SK-N-SH (cell line): ENCODE measurements around the gene MUC5B. TPM values are rescaled to one million over a fixed set of nuclear protein-coding genes. Genes with fewer than 3 reads are reported as not detected.

Experiments
- CTCF ChIA-PET: fragments of 300-600, 350-600 bp; formaldehyde crosslinking; extraction: SDS; loops from one replicate; lab custom pipeline; 2021; lab: Yijun Ruan, JAX
- POLR2A ChIA-PET: fragments of 350-600 bp; sonication (Branson Sonifier 250); formaldehyde crosslinking; extraction: SDS; loops from one replicate; lab custom pipeline; 2020; ENCODE audit warnings: antibody characterized with exemption, inconsistent platforms; lab: Yijun Ruan, JAX
- DNase-seq: peaks from one replicate; pipeline ENCODE4 v3.0.0; 2012
- H2AFZ ChIP-seq: fragments of 200-600 bp; sonication (generic); 2 replicates; pipeline ENCODE4 v1.8.1; 2016; ENCODE audit warnings: antibody characterized with exemption, mild to moderate bottlenecking, low read depth
- H3F3A ChIP-seq: fragments of 200-600 bp; sonication (generic); replicated peaks from 2 replicates; pipeline ENCODE3; 2016; ENCODE audit warnings: antibody characterized with exemption, mild to moderate bottlenecking; ENCODE audit not compliant: insufficient read depth
- H3K27ac ChIP-seq, 2 experiments: fragments of 200-500 bp in 1 of 2; fragments of 200-600 bp in 1 of 2; sonication (Bioruptor generic) in 1 of 2; sonication (generic), shearing (Covaris generic) in 1 of 2; 2 replicates each; pipeline versions ENCODE4 v1.5.1 to v1.6.1; 2014 to 2016; ENCODE audit warnings: low read depth in 2 of 2, inconsistent platforms in 1 of 2, low read length in 1 of 2, mild to moderate bottlenecking in 1 of 2, mixed read lengths in 1 of 2
- H3K27me3 ChIP-seq: fragments of 200-600 bp; sonication (generic), shearing (Covaris generic); 2 replicates; pipeline ENCODE4 v1.6.1; 2016; ENCODE audit warnings: mixed run types; ENCODE audit not compliant: insufficient read depth
- H3K36me3 ChIP-seq, 2 experiments: fragments of 200-500 bp in 1 of 2; fragments of 200-600 bp in 1 of 2; sonication (Bioruptor generic) in 1 of 2; sonication (generic) in 1 of 2; replicated peaks in 1 of 2; 2 replicates each; pipeline versions ENCODE3 to v1.5.1; 2014 to 2016; ENCODE audit warnings: low read length in 1 of 2, mild to moderate bottlenecking in 1 of 2; ENCODE audit not compliant: insufficient read depth in 2 of 2, control insufficient read depth in 1 of 2
- H3K4me1 ChIP-seq, 2 experiments: fragments of 200-500 bp in 1 of 2; fragments of 200-600 bp in 1 of 2; sonication (Bioruptor generic) in 1 of 2; sonication (generic), shearing (Covaris generic) in 1 of 2; 2 replicates each; pipeline versions ENCODE4 v1.5.1 to v1.6.1; 2014 to 2016; ENCODE audit warnings: low read depth in 1 of 2, low read length in 1 of 2, mixed run types in 1 of 2; ENCODE audit not compliant: insufficient read depth in 2 of 2, control insufficient read depth in 1 of 2
- H3K4me2 ChIP-seq: fragments of 200-600 bp; sonication (generic), shearing (Covaris generic); 2 replicates; pipeline ENCODE4 v1.6.1; 2017; ENCODE audit warnings: mixed run types
- H3K4me3 ChIP-seq, 2 experiments: fragments of 200-500 bp in 1 of 2; fragments of 200-600 bp in 1 of 2; sonication (Bioruptor generic) in 1 of 2; sonication (generic), shearing (Covaris generic) in 1 of 2; 2 replicates each; pipeline versions ENCODE4 v1.5.1 to v1.8.1; 2014 to 2016; ENCODE audit warnings: low read depth in 2 of 2, inconsistent platforms in 1 of 2, low read length in 1 of 2, mild to moderate bottlenecking in 1 of 2, mixed read lengths in 1 of 2, moderate library complexity in 1 of 2
- H3K79me2 ChIP-seq: fragments of 200-600 bp; sonication (generic); 2 replicates; pipeline ENCODE4 v1.8.1; 2017; ENCODE audit warnings: mild to moderate bottlenecking; ENCODE audit not compliant: insufficient read depth
- H3K9ac ChIP-seq: fragments of 200-600 bp; sonication (generic); 2 replicates; pipeline ENCODE4 v1.6.1; 2017; ENCODE audit warnings: mixed run types
- H3K9me2 ChIP-seq: fragments of 200-600 bp; sonication (generic); 2 replicates; pipeline ENCODE4 v1.6.1; 2017; ENCODE audit warnings: mixed run types
- H3K9me3 ChIP-seq: fragments of 200-600 bp; sonication (generic); 2 replicates; pipeline ENCODE4 v1.6.1; 2017; ENCODE audit warnings: mixed run types, mild to moderate bottlenecking, moderate library complexity
- H4K20me1 ChIP-seq: fragments of 200-600 bp; sonication (generic); 2 replicates; pipeline ENCODE4 v1.6.1; 2017; ENCODE audit warnings: mild to moderate bottlenecking, mixed run types; ENCODE audit not compliant: insufficient read depth
- CHD2 ChIP-seq: fragments of 150-350 bp; IDR thresholded peaks from 2 replicates; pipeline ENCODE4 v1.6.1; 2018; ENCODE audit warnings: low read length; ENCODE audit not compliant: partially characterized antibody
- ELF1 ChIP-seq: IDR thresholded peaks from 2 replicates; pipeline ENCODE4 v1.4.0; 2012
- FOXJ3 ChIP-seq: sonication (generic); formaldehyde crosslinking; IDR thresholded peaks from 2 replicates; pipeline ENCODE4 v1.5.1; 2020; ENCODE audit warnings: mild to moderate bottlenecking, missing genetic modification reagents
- FOXM1 ChIP-seq: IDR thresholded peaks from 2 replicates; pipeline ENCODE4 v1.4.0; 2012; ENCODE audit warnings: low read depth, mild to moderate bottlenecking
- GABPA ChIP-seq: IDR thresholded peaks from 2 replicates; pipeline ENCODE4 v1.4.0; 2012; ENCODE audit warnings: low read depth, mild to moderate bottlenecking
- GATA2 ChIP-seq: sonication (generic); formaldehyde crosslinking; IDR thresholded peaks from 2 replicates; pipeline ENCODE4 v1.5.0; 2020; ENCODE audit warnings: mild to moderate bottlenecking, missing genetic modification reagents
- JUND ChIP-seq: IDR thresholded peaks from 2 replicates; pipeline ENCODE4 v1.4.0; 2012
- NRF1 ChIP-seq: IDR thresholded peaks from 2 replicates; pipeline ENCODE4 v1.6.1; 2012; ENCODE audit warnings: low read depth, mild to moderate bottlenecking, low read length
- POLR2AphosphoS5 ChIP-seq: IDR thresholded peaks from 2 replicates; pipeline ENCODE4 v1.6.1; 2012; ENCODE audit warnings: low read depth, low read length
- RAD21 ChIP-seq: IDR thresholded peaks from 2 replicates; pipeline ENCODE4 v1.6.1; 2012; ENCODE audit warnings: mild to moderate bottlenecking, low read length
- RFX5 ChIP-seq: IDR thresholded peaks from 2 replicates; pipeline ENCODE4 v1.6.1; 2012; ENCODE audit warnings: mild to moderate bottlenecking, improper control_type of control experiment, low read length
- SMC3 ChIP-seq: IDR thresholded peaks from 2 replicates; pipeline ENCODE4 v1.6.1; 2012; ENCODE audit warnings: low read depth, low read length, improper control_type of control experiment
- TAF1 ChIP-seq: IDR thresholded peaks from 2 replicates; pipeline ENCODE4 v1.6.1; 2012; ENCODE audit warnings: low read depth, mild to moderate bottlenecking, low read length, moderate library complexity, borderline replicate concordance
- TCF12 ChIP-seq: IDR thresholded peaks from 2 replicates; pipeline ENCODE4 v1.4.0; 2012
- TEAD4 ChIP-seq: IDR thresholded peaks from 2 replicates; pipeline ENCODE4 v1.4.0; 2012; ENCODE audit warnings: mild to moderate bottlenecking, borderline replicate concordance; ENCODE audit not compliant: insufficient read depth
- YY1 ChIP-seq: IDR thresholded peaks from 2 replicates; pipeline ENCODE4 v1.4.0; 2012; ENCODE audit warnings: low read depth, mild to moderate bottlenecking
- WGBS: methylation state at CpG from one replicate; pipeline ENCODE4 v1.1.6; 2017; ENCODE audit warnings: low lambda C conversion rate; 5-methylcytosine and 5-hydroxymethylcytosine counted together
- polyA plus RNA-seq, 3 experiments: library from polyadenylated mRNA; depleted of rRNA; stranded (reverse); fragments of >200 nt; gene quantifications; 2 replicates each; pipeline ENCODE4 v1.2.3, GENCODE V29; 2012
- TF ChIP-seq, protein P1 (sequence below): IDR thresholded peaks from 2 replicates; pipeline ENCODE4; 2012
- TF ChIP-seq, protein P2 (sequence below): IDR thresholded peaks from 2 replicates; pipeline ENCODE4 v1.4.0; 2012; ENCODE audit warnings: low read depth, borderline replicate concordance
- TF ChIP-seq, protein P3 (sequence below): fragments of 150-350 bp; IDR thresholded peaks from 2 replicates; pipeline ENCODE4 v1.6.1; 2016; ENCODE audit warnings: mild to moderate bottlenecking, low read depth, low read length
- TF ChIP-seq, protein P4 (sequence below): IDR thresholded peaks from 2 replicates; pipeline ENCODE4 v1.6.1; 2012; ENCODE audit warnings: mild to moderate bottlenecking, low read depth, low read length, moderate library complexity

The MUC5B gene
- polyA plus RNA-seq, 1 of the 3 experiments (the other 2 are of a cell fraction), result not detected

DNA sequence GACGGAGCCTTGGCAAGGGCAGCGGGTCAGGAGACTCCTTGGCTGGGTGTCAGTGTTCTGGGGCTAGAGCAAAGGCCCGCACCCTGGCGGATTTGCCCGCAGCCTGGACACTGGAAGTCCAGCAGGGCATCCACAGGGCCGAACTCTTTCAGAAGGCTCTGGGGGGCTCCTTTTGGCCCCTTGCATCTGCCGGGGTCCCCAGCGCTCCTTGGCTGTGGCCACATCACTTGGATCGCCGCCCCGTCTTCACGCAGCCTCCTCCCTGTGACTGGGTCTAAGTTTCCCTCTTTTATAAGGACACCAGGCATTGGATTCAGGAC, 45.1 kb upstream of the MUC5B start:
- H3K79me2 ChIP-seq, result no peaks in the 10 kb centered on the region
- H3K9ac ChIP-seq, result no peak overlapping the region
- no peak overlapping the region for H3K4me2 ChIP-seq
- H4K20me1 ChIP-seq, result no peaks in the 10 kb centered on the region
- ChIA-PET POLR2A (no interaction called here), CTCF (no interaction called here)
- H3K9me2 ChIP-seq, result no peaks in the 10 kb centered on the region
- no peak overlapping the region for H2AFZ ChIP-seq
- no peaks in the 10 kb centered on the region for H3K36me3 ChIP-seq
- DNase-seq, result no peak
- no peaks in the 10 kb centered on the region for H3K27me3 ChIP-seq
- no peaks in the 10 kb centered on the region for H3K4me1 ChIP-seq
- WGBS, result 79% methylated on average over 8 of the region's 12 CpGs
- TF ChIP-seq, protein P1, sequence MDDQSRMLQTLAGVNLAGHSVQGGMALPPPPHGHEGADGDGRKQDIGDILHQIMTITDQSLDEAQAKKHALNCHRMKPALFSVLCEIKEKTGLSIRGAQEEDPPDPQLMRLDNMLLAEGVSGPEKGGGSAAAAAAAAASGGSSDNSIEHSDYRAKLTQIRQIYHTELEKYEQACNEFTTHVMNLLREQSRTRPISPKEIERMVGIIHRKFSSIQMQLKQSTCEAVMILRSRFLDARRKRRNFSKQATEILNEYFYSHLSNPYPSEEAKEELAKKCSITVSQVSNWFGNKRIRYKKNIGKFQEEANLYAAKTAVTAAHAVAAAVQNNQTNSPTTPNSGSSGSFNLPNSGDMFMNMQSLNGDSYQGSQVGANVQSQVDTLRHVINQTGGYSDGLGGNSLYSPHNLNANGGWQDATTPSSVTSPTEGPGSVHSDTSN, result no peak
- TF ChIP-seq GABPA (no peak), POLR2AphosphoS5 (no peak), SMC3 (no peak), NRF1 (no peak), GATA2 (CRISPR knock-in tag) (no peak), RFX5 (no peak), ELF1 (no peak), JUND (no peak), TAF1 (no peak), TCF12 (no peak), RAD21 (no peak), CHD2 (no peak), FOXJ3 (CRISPR knock-in tag) (no peak)
- TF ChIP-seq, protein P2, sequence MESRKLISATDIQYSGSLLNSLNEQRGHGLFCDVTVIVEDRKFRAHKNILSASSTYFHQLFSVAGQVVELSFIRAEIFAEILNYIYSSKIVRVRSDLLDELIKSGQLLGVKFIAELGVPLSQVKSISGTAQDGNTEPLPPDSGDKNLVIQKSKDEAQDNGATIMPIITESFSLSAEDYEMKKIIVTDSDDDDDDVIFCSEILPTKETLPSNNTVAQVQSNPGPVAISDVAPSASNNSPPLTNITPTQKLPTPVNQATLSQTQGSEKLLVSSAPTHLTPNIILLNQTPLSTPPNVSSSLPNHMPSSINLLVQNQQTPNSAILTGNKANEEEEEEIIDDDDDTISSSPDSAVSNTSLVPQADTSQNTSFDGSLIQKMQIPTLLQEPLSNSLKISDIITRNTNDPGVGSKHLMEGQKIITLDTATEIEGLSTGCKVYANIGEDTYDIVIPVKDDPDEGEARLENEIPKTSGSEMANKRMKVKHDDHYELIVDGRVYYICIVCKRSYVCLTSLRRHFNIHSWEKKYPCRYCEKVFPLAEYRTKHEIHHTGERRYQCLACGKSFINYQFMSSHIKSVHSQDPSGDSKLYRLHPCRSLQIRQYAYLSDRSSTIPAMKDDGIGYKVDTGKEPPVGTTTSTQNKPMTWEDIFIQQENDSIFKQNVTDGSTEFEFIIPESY, result no peak
- TF ChIP-seq, protein P3, sequence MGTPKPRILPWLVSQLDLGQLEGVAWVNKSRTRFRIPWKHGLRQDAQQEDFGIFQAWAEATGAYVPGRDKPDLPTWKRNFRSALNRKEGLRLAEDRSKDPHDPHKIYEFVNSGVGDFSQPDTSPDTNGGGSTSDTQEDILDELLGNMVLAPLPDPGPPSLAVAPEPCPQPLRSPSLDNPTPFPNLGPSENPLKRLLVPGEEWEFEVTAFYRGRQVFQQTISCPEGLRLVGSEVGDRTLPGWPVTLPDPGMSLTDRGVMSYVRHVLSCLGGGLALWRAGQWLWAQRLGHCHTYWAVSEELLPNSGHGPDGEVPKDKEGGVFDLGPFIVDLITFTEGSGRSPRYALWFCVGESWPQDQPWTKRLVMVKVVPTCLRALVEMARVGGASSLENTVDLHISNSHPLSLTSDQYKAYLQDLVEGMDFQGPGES, result no peak
- no peaks in the 10 kb centered on the region for H3K9me3 ChIP-seq
- H3K4me3 ChIP-seq, result no peak overlapping the region
- H3F3A ChIP-seq, result peaks cover 4% of the 10 kb centered on the region
- no peak overlapping the region for H3K27ac ChIP-seq

DNA sequence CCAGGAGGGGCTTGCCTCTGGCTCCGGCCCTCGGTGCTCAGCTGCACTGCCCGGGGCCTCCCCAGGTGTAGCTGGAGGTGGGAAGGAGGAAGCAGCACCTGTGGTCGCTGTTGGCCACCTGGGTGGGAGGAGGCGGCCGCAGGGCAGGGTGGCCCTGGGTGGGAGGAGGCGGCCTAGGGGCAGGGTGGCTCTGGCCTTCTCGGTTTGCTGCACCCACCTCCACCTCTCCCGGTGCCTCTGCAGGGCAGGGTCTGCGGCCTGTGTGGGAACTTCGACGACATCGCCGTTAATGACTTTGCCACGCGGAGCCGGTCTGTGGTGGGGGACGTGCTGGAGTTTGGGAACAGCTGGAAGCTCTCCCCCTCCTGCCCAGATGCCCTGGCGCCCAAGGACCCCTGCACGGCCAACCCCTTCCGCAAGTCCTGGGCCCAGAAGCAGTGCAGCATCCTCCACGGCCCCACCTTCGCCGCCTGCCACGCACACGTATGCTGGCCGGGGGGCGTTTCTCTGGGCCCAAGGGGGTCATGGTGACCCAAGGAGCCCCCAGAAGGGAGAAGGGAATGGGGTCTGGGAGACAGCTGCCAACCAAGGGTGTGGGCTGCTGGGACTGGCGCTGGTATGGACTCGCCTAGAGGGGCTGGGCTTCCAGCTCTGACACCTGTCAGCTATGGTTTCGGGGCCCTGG, 44.5 kb upstream of the MUC5B start:
- no peaks in the 10 kb centered on the region for H3K9me3 ChIP-seq
- DNase-seq, result no peak
- POLR2A ChIA-PET, result no interaction called here
- TF ChIP-seq, protein P4, sequence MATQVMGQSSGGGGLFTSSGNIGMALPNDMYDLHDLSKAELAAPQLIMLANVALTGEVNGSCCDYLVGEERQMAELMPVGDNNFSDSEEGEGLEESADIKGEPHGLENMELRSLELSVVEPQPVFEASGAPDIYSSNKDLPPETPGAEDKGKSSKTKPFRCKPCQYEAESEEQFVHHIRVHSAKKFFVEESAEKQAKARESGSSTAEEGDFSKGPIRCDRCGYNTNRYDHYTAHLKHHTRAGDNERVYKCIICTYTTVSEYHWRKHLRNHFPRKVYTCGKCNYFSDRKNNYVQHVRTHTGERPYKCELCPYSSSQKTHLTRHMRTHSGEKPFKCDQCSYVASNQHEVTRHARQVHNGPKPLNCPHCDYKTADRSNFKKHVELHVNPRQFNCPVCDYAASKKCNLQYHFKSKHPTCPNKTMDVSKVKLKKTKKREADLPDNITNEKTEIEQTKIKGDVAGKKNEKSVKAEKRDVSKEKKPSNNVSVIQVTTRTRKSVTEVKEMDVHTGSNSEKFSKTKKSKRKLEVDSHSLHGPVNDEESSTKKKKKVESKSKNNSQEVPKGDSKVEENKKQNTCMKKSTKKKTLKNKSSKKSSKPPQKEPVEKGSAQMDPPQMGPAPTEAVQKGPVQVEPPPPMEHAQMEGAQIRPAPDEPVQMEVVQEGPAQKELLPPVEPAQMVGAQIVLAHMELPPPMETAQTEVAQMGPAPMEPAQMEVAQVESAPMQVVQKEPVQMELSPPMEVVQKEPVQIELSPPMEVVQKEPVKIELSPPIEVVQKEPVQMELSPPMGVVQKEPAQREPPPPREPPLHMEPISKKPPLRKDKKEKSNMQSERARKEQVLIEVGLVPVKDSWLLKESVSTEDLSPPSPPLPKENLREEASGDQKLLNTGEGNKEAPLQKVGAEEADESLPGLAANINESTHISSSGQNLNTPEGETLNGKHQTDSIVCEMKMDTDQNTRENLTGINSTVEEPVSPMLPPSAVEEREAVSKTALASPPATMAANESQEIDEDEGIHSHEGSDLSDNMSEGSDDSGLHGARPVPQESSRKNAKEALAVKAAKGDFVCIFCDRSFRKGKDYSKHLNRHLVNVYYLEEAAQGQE, result no peak
- TF ChIP-seq ELF1 (no peak), FOXM1 (no peak), FOXJ3 (CRISPR knock-in tag) (no peak), RAD21 (no peak), TEAD4 (no peak), YY1 (no peak)
- TF ChIP-seq, protein P2, result no peak

More for the DNA sequence above, 44.5 kb upstream of the MUC5B start:
- Histone ChIP-seq H3K4me2 (no peak overlapping the region), H3K36me3 (no peaks in the 10 kb centered on the region), H2AFZ (no peak overlapping the region), H3K4me1 (no peaks in the 10 kb centered on the region), H3K9ac (no peak overlapping the region), H3K9me2 (no peaks in the 10 kb centered on the region), H4K20me1 (no peaks in the 10 kb centered on the region), H3K79me2 (no peaks in the 10 kb centered on the region), H3K27ac (no peak overlapping the region), H3F3A (peaks cover 3% of the 10 kb centered on the region), H3K4me3 (no peak overlapping the region), H3K27me3 (no peaks in the 10 kb centered on the region)
- WGBS, result 52% methylated on average over 5 of the region's 31 CpGs
- CTCF ChIA-PET, result no interaction called here
